ENCODE results near the gene SNX32. TPM values are rescaled to one million over a fixed set of nuclear protein-coding genes. Genes with fewer than 3 reads are reported as not detected.

The SNX32 gene
- total RNA-seq, 1 experiment from 2014 or later, result not detected

GRCh38 chr11:65886826-65887722, 53.3 kb downstream of the SNX32 start (continued):
- TF ChIP-seq MAX (IDR thresholded peaks at IDR 0.05), result no peak
- TF ChIP-seq ELF1 (IDR thresholded peaks at IDR 0.05; ENCODE audit: borderline replicate concordance, low read depth), result no peak
- TF ChIP-seq, protein P1, sequence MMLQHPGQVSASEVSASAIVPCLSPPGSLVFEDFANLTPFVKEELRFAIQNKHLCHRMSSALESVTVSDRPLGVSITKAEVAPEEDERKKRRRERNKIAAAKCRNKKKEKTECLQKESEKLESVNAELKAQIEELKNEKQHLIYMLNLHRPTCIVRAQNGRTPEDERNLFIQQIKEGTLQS (IDR thresholded peaks at IDR 0.05), result no peak
- TF ChIP-seq, protein P2, sequence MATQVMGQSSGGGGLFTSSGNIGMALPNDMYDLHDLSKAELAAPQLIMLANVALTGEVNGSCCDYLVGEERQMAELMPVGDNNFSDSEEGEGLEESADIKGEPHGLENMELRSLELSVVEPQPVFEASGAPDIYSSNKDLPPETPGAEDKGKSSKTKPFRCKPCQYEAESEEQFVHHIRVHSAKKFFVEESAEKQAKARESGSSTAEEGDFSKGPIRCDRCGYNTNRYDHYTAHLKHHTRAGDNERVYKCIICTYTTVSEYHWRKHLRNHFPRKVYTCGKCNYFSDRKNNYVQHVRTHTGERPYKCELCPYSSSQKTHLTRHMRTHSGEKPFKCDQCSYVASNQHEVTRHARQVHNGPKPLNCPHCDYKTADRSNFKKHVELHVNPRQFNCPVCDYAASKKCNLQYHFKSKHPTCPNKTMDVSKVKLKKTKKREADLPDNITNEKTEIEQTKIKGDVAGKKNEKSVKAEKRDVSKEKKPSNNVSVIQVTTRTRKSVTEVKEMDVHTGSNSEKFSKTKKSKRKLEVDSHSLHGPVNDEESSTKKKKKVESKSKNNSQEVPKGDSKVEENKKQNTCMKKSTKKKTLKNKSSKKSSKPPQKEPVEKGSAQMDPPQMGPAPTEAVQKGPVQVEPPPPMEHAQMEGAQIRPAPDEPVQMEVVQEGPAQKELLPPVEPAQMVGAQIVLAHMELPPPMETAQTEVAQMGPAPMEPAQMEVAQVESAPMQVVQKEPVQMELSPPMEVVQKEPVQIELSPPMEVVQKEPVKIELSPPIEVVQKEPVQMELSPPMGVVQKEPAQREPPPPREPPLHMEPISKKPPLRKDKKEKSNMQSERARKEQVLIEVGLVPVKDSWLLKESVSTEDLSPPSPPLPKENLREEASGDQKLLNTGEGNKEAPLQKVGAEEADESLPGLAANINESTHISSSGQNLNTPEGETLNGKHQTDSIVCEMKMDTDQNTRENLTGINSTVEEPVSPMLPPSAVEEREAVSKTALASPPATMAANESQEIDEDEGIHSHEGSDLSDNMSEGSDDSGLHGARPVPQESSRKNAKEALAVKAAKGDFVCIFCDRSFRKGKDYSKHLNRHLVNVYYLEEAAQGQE (IDR thresholded peaks at IDR 0.05; ENCODE audit: low read depth), result no peak
- TF ChIP-seq, protein P3, sequence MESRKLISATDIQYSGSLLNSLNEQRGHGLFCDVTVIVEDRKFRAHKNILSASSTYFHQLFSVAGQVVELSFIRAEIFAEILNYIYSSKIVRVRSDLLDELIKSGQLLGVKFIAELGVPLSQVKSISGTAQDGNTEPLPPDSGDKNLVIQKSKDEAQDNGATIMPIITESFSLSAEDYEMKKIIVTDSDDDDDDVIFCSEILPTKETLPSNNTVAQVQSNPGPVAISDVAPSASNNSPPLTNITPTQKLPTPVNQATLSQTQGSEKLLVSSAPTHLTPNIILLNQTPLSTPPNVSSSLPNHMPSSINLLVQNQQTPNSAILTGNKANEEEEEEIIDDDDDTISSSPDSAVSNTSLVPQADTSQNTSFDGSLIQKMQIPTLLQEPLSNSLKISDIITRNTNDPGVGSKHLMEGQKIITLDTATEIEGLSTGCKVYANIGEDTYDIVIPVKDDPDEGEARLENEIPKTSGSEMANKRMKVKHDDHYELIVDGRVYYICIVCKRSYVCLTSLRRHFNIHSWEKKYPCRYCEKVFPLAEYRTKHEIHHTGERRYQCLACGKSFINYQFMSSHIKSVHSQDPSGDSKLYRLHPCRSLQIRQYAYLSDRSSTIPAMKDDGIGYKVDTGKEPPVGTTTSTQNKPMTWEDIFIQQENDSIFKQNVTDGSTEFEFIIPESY (IDR thresholded peaks at IDR 0.05; ENCODE audit: extremely low read depth, insufficient replicate concordance, low read length), result no peak
- TF ChIP-seq JUND (IDR thresholded peaks at IDR 0.05), result no peak
- TF ChIP-seq CEBPB (IDR thresholded peaks at IDR 0.05; ENCODE audit: low read depth), result no peak
- TF ChIP-seq FOSL1 (IDR thresholded peaks at IDR 0.05; ENCODE audit: low read depth), result no peak

Measured in HCT116 (cell line).